Adipocyte (in vitro differentiated cells): ENCODE measurements around the gene SIN3B.

Source experiments
- DNase-seq: peaks from one replicate; pipeline ENCODE4 v3.0.0-alpha.2; 2015; ENCODE audit warnings: low read depth
- H3K27me3 ChIP-seq: replicated peaks from 2 replicates; pipeline ENCODE4 v1.7.0; 2013; ENCODE audit warnings: mild to moderate bottlenecking, low read length, moderate library complexity; ENCODE audit not compliant: control insufficient read depth, insufficient read depth
- H3K36me3 ChIP-seq: 2 replicates; pipeline ENCODE4 v1.7.0; 2013; ENCODE audit warnings: low read length, mild to moderate bottlenecking, moderate library complexity; ENCODE audit not compliant: control insufficient read depth, insufficient read depth, severe bottlenecking
- H3K4me1 ChIP-seq: 2 replicates; pipeline ENCODE4 v1.7.0; 2013; ENCODE audit warnings: mild to moderate bottlenecking, low read length, moderate library complexity; ENCODE audit not compliant: control insufficient read depth, insufficient read depth
- H3K4me3 ChIP-seq: 2 replicates; pipeline ENCODE4 v1.7.0; 2013; ENCODE audit warnings: mild to moderate bottlenecking, low read length, moderate library complexity
- H3K9ac ChIP-seq: 2 replicates; pipeline ENCODE4 v1.7.0; 2013; ENCODE audit warnings: mild to moderate bottlenecking, low read length, moderate library complexity
- H3K9me3 ChIP-seq: 2 replicates; pipeline ENCODE4 v1.7.0; 2013; ENCODE audit warnings: mild to moderate bottlenecking, low read length, moderate library complexity; ENCODE audit not compliant: control insufficient read depth

The SIN3B gene, protein sequence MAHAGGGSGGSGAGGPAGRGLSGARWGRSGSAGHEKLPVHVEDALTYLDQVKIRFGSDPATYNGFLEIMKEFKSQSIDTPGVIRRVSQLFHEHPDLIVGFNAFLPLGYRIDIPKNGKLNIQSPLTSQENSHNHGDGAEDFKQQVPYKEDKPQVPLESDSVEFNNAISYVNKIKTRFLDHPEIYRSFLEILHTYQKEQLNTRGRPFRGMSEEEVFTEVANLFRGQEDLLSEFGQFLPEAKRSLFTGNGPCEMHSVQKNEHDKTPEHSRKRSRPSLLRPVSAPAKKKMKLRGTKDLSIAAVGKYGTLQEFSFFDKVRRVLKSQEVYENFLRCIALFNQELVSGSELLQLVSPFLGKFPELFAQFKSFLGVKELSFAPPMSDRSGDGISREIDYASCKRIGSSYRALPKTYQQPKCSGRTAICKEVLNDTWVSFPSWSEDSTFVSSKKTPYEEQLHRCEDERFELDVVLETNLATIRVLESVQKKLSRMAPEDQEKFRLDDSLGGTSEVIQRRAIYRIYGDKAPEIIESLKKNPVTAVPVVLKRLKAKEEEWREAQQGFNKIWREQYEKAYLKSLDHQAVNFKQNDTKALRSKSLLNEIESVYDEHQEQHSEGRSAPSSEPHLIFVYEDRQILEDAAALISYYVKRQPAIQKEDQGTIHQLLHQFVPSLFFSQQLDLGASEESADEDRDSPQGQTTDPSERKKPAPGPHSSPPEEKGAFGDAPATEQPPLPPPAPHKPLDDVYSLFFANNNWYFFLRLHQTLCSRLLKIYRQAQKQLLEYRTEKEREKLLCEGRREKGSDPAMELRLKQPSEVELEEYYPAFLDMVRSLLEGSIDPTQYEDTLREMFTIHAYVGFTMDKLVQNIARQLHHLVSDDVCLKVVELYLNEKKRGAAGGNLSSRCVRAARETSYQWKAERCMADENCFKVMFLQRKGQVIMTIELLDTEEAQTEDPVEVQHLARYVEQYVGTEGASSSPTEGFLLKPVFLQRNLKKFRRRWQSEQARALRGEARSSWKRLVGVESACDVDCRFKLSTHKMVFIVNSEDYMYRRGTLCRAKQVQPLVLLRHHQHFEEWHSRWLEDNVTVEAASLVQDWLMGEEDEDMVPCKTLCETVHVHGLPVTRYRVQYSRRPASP

DNA sequence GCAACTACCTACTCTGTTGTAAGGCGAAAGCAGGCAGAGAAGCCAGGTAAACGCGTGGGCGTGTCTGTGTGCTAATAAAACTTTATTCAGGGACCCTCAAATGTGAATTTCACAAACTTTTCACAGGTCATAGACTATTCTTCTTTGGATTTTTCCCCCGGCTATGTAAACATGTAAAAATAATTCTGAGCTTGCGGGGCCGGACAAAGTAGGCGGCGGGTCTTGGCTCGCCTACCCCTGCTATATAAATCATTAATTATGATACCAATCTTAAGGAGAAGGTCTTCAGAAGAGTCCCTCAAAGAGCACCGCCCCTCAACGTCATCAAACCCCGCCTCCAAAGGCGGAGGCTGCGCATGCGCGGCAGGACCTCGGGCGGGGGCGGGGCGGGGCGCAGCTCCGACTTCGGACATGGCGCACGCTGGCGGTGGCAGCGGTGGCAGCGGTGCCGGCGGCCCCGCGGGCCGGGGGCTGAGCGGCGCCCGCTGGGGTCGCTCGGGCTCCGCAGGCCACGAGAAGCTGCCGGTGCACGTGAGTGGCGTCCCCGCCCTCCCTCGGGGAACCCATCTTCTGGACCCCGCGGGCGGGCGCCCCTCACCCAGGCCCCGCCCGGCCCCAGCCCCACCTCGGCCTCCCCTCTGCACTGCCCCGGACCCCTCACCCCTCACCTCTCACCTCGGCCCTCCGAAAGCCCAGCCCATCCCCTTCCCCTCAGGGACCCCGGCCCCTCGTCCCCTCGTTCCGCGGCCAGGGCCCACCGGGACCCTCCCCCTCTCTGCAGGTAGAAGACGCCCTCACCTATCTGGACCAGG lies at the start of gene SIN3B:
SIN3B (plus strand) TSS at position 389 of the 812 bp plus-strand sequence; CDS start at position 412, 23 bp downstream.
- peak within 1 kb of the TSS; percentile 93 for H3K4me3 ChIP-seq
- H3K27me3 ChIP-seq: no peaks in the 10 kb centered on the region
- H3K9ac ChIP-seq: peak within 1 kb of the TSS; percentile 95
- peaks cover 27% of the 10 kb centered on the region for H3K36me3 ChIP-seq
- H3K9me3 ChIP-seq: no peaks in the 10 kb centered on the region
- H3K4me1 ChIP-seq: peaks cover 25% of the 10 kb centered on the region
- peak; percentile 96 for DNase-seq

DNA sequence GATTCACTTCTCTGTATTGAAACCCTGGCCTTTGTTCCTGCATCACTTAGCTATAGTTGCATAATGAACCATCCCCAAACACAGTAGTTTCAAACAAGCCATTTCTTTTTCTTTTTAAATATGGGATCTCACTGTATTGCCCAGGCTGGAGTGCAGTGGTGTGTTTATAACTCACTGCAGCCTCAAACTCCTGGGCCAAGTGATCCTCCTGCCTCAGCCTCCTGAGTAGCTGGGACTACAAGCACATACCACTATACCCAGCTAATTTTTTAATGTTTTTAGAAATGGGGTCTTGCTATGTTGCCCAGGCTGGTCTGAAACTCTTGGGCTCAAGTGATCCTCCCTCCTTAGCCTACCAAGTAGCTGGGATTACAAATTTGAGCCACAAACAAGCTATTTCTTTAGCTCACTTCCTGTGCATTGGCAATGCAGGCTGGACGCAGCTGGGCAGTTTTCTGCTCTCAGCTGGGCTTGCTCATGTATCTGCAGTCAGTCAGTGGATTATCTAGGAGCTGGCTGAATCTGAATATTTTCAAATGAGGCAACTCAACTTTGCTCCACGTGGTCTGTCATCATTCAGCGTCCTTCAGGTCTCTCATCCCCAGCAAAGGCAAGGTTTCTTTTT lies 49.5 kb upstream of the SIN3B start:
- no peak for DNase-seq
- Histone ChIP-seq H3K4me3 (no peak overlapping the region), H3K27me3 (peaks cover 28% of the 10 kb centered on the region), H3K9me3 (peaks cover 3% of the 10 kb centered on the region), H3K9ac (no peak overlapping the region), H3K36me3 (no peaks in the 10 kb centered on the region), H3K4me1 (no peaks in the 10 kb centered on the region)

DNA sequence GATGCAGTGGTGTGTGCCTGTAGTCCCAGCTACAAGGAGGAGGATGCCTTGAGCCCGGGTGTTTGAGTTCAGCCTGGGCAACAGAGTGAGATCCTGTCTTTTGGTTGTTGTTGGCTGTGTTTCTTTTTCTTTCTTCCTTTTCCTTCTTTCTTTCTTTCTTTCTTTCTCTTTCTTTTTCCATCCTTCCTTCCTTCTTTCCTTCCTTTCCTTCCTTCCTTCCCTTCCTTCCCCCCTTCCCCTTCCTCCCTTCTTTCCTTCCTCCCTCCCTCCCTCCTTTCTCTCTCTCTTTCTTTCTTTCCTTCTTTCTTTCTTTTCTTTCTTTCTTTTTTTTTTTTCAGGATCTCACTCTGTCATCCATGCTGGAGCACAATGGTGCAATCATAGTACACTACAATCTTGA lies 46.5 kb upstream of the SIN3B start:
- peaks cover 18% of the 10 kb centered on the region for H3K27me3 ChIP-seq
- no peaks in the 10 kb centered on the region for H3K4me1 ChIP-seq
- no peak overlapping the region for H3K9ac ChIP-seq
- no peak overlapping the region for H3K4me3 ChIP-seq
- no peak for DNase-seq
- no peaks in the 10 kb centered on the region for H3K36me3 ChIP-seq
- no peaks in the 10 kb centered on the region for H3K9me3 ChIP-seq

DNA sequence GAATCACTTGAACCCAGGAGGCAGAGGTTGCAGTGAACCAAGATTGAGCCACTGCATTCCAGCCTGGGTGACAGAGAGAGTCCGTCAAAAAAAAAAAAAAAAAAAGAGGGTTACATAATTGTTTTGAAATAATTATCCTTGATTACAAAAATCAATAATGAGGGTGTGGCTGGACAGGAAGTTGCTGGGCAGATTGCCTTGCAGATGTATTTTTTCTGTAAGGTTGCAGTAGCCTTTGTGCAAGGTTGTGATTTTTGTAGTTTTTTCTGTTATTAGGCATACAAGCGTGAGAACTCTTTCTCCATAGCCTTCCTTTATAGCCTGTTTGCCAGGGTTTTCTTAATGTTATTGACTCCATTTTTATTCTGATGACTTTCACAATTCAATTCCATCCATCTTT lies 40.7 kb upstream of the SIN3B start:
- DNase-seq: no peak
- no peak overlapping the region for H3K9ac ChIP-seq
- peak overlapping the region; percentile 24 for H3K4me3 ChIP-seq
- H3K9me3 ChIP-seq: peaks cover 29% of the 10 kb centered on the region
- no peaks in the 10 kb centered on the region for H3K36me3 ChIP-seq
- no peaks in the 10 kb centered on the region for H3K4me1 ChIP-seq
- no peaks in the 10 kb centered on the region for H3K27me3 ChIP-seq

DNA sequence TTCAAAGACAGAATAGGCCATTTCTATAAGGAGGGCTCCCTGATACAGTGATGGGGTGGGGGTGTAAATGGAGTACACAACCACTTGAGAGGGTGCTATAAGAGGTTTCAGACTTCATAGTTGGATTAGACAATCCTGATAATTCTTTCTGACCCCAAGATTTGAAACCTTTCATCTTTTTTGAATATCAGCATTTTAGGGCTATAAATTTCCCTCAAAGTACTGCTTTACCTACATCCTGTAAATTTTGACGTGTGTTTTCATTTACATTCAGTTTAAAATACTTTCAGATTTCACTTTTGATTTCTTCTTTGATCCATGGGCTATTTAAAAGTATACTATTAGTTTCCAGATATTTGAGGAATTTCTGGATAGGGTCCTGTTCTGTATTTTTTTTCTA lies 40.0 kb upstream of the SIN3B start:
- H3K9me3 ChIP-seq: peaks cover 29% of the 10 kb centered on the region
- peak overlapping the region; percentile 24 for H3K4me3 ChIP-seq
- H3K36me3 ChIP-seq: no peaks in the 10 kb centered on the region
- no peak for DNase-seq
- H3K9ac ChIP-seq: no peak overlapping the region
- no peaks in the 10 kb centered on the region for H3K4me1 ChIP-seq
- no peaks in the 10 kb centered on the region for H3K27me3 ChIP-seq

DNA sequence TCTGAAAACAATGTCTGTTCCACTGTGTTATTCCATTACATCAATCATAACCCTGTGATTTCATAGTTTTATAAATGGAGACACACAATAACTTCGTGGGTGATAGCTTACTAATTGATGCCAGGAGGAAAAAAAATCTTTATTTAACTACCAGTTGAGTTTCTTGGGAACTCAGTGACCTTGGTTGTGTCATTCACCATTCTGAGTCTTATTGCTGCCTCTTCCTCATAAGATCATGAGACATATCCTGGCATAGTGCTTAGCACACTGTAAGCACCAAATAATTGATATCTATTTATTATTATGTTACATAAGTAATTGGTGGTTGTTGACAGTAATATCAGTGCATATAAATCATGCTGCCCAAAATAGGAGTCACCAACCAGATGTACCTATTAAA lies 39.1 kb upstream of the SIN3B start:
- H3K27me3 ChIP-seq: no peaks in the 10 kb centered on the region
- no peak overlapping the region for H3K4me3 ChIP-seq
- H3K36me3 ChIP-seq: no peaks in the 10 kb centered on the region
- no peaks in the 10 kb centered on the region for H3K4me1 ChIP-seq
- no peak overlapping the region for H3K9ac ChIP-seq
- H3K9me3 ChIP-seq: peaks cover 29% of the 10 kb centered on the region
- DNase-seq: no peak

DNA sequence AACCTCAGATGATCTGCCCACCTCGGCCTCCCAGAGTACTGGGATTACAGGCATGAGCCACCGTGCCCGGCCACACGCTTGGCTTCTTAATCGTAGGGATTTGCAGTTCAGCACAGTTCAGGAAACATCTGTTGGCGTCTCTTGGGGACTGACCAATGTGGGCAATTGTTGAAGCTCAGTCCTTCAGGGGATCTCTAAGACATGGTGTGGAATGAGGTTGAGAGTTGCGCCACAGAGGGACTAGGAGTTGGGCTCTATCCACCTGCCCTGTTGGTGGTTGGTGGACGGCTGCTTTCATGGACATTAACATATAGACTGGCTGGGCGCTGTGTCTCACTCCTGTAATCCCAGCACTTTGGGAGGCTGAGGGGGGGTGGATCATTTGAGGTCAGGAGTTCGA lies 37.3 kb upstream of the SIN3B start:
- Histone ChIP-seq H3K9ac (no peak overlapping the region), H3K4me3 (no peak overlapping the region), H3K36me3 (no peaks in the 10 kb centered on the region), H3K27me3 (no peaks in the 10 kb centered on the region), H3K4me1 (no peaks in the 10 kb centered on the region), H3K9me3 (peaks cover 33% of the 10 kb centered on the region)
- no peak for DNase-seq

DNA sequence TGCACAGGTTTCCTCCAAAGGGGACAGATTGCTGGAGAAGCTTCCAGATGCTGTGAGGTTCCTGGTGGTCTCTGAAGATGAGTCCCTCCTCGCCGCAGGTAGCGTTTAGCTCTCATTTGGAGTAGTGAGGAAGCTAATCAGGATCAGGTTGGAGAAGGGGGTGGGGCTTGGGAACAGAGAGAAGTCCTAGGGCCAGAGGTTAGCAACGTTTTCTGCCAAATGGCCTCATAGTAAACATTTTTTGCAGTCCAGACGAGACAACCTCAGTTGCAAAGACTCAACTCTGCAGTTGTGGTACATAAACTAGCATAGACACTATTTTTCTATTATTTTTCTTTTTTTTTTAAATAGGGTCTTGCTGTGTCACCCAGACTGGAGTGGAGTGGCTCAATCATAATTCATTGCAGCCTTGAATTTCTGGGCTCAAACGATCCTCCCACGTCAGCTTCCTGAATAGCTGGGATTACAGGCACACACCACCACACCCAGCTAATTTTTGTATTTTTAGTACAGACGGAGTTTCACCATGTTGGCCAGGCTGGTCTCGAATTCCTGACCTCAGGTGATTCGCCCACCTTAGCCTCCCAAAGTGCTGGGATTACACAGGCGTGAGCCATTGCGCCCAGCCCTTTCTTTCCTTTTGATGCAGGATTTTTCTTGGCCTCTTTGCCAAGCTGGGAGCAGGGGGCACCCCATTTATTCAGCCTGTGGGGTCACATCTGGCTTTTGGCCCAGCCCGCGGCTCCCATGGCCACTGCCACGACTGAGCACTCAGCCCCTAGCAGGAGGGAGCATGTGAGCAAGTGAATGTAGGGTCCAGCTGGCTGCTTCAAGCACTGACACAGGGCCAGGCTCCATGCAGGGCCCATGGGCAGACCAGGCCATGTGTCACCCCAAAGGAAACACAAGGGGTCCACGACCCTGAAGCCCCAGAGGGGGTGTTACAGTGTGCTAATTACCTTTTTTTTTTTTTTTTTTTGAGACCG lies 34.4 kb upstream of the SIN3B start:
- Histone ChIP-seq H3K36me3 (no peaks in the 10 kb centered on the region), H3K9ac (no peak overlapping the region), H3K4me3 (no peak overlapping the region), H3K4me1 (no peaks in the 10 kb centered on the region), H3K27me3 (no peaks in the 10 kb centered on the region), H3K9me3 (peaks cover 20% of the 10 kb centered on the region)
- no peak for DNase-seq

DNA sequence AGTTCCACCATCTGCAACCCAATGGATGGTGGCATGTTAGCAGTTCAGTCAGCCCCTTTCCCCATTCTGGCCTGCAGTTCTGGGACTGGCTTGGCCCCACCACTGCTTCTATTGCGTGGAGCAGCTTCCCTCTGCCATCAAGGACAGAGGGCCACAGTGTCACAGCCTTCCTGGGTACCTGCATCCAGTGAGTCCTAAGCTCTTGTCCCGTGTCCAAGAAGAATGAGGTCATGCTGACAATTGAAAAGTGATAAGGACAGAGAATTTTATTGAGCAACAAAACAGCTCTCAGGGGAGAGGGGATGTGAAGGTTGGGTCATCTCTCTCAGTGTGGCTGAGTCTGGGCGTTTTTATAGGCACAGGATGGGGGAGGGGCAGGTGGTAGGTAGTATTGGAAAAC lies 33.5 kb upstream of the SIN3B start:
- Histone ChIP-seq H3K4me3 (no peak overlapping the region), H3K9ac (no peak overlapping the region), H3K27me3 (no peaks in the 10 kb centered on the region), H3K36me3 (no peaks in the 10 kb centered on the region), H3K4me1 (no peaks in the 10 kb centered on the region), H3K9me3 (peaks cover 12% of the 10 kb centered on the region)
- DNase-seq: no peak
